Kasumi-1 (cell line): ENCODE measurements around the gene STYX.
"Not testable (repeated sequence)": the region's sequence is repeated elsewhere in the genome, so short reads cannot be mapped to it uniquely, and the experiment has no call there.

Experiments used
- DNase-seq, 2 experiments: peaks; one replicate each; lab custom pipeline; 2025; lab: John Stamatoyannopoulos, UW

Gene STYX

DNA sequence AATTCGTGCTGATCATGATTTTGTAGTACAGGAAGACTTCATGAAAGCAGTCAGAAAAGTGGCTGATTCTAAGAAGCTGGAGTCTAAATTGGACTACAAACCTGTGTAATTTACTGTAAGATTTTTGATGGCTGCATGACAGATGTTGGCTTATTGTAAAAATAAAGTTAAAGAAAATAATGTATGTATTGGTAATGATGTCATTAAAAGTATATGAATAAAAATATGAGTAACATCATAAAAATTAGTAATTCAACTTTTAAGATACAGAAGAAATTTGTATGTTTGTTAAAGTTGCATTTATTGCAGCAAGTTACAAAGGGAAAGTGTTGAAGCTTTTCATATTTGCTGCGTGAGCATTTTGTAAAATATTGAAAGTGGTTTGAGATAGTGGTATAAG, 2.5 kb upstream of the STYX start:
- not testable (repeated sequence) for DNase-seq

DNA sequence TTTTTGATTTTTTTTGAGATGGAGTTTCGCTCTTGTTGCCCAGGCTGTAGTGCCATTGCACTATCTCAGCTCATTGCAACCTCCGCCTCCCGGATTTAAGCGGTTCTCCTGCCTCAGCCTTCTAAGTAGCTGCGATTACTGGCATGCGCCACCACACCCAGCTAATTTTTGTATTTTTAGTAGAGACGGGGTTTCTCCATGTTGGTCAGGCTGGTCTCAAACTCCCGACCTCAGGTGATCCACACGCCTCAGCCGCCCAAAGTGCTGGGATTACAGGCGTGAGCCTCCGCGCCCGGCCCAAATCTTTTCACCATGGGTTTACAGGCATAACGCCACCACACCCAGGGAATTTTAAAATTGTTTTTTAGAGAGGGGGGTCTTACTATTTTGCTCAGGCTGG, 931 bp upstream of the STYX start:
- not testable (repeated sequence) for DNase-seq

DNA sequence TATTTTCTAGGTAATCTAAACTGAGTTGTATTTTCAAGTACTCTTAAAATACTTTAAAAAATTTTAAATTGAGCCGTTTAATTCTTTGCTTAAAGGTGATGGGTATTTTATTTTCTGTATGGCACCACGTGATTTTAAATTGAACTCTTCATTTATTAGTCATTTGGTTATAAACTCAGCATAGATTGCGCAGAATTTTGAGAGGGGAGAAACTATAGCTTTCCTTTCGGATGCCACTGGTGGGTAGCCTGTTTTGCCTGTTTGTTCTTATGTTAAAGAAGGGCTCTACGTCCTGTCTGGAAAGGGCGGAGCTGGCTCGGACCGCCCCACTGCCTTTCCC, 411 bp upstream of the STYX start:
- DNase-seq, result no peak

DNA sequence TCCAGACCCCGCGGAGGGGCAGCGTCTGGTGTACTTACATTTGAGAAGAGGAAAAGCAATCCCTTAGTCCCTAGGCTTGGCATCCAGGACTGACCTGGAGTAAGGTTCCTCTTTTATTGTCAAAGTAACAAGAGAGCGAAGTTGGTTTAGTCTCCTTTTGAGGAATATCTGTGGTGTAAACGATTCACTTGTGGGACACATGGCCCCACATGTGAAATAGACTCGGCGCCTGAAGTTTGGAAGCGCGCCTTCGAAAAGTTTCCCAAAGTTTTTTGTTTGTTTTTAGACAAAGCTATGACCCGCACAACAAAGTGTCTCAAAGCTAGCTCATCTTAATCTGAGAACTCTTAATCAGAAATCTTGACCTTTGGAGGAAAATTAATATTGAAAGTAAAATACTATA, 744 bp downstream of the STYX start:
- DNase-seq, result peak; percentile 62 to 63

DNA sequence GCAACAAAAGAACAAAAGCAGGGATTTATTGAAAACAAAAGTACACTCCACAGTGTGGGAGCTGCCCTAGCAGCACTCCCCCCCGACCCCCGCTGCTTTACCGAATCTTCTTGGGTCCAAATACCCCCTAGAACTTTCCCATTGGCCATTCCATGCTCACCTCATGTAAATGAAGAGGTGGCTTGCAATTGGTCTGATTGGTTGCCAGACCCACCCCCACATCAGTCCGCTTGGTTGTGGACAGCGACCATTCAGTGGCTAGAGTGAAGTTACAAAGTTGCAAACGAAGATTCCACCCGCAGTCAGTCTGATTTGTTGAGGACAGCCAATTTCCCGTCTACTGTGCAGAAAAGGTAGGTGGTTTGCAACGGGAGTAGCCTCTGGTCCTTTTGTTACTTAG, 3.9 kb downstream of the STYX start:
- DNase-seq, result no peak

DNA sequence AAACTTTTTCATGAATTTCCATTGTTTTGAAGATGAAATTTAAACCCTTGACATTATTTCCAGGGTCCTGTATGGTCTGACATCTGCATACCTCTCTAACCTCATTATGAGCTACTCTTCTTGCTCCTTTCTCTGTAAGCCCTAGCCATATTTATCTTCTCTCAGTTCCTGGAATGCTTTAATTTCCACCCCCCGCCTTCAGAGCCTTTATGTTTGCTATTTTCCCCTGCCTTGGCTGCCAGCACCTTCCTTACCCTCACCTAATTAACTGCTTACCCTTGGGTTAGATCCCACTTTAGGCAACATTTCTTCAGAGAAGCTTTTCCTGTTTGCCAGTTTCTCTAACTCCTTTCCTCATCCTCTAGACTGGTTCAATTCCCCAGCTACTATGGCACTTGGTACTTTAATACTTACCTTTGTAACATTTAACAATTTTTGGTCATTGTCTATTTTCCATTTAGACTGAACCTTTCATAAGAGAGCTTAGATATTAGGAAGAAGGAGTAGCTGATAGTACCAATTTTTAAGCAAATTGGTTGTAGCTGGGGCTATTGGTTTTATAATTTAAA, 6.0 kb downstream of the STYX start:
- no peak for DNase-seq

DNA sequence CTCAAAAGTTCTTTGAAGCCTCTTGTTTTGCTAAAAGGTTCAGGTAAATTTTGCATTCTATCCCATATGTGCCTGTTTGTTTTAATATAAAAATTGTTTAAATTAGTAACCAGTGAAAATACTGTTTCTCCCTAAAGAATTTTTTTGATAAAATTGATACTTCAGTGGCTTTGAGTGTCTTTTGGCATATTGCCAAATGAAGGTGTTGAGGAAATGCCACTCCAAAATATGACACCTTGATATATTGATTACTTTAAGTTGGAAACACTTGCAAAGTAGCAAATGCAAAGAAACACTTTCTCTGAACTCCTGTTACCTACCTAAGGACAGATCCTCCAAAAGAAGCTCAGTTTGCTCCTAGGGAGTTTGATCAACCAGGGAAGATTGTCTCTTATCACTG, 8.4 kb downstream of the STYX start:
- no peak for DNase-seq

DNA sequence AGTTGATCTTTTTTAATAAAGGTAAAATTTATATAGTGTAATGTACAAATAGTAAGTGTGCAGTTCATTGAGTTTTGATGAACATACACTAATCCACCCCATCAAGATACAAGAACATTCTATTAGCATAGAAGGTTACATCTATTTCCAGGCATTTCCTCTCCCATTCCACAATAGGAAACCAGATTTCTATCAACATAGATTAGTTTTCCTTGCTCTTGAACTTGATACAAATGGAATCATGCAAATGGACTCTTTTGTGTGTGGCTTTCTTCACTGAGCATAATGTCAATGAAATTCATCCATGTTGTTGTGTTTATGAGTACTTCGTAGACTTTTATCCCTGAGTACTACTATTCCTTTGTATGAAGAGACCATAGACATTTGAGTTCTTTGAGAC, 10.8 kb downstream of the STYX start:
- no peak for DNase-seq

DNA sequence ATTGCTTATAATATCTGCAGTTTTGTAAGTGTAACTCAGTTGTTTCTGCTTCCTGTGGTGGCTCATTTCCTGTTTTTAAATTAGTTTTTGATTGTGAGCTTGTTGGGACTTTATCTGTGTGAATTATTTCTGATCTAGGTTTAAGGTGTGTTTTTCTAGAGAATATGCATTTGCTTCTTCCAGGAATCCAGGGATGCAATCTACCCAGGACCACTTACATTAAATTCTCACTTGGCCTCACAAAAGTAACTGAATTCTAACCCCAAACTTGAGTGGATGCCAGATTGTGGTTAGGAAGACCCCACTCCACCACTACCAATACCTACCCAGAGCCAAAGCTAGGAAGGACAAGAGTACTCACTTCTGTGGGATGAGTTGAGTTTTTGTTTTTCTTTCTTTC, 11.9 kb downstream of the STYX start:
- DNase-seq, result no peak

DNA sequence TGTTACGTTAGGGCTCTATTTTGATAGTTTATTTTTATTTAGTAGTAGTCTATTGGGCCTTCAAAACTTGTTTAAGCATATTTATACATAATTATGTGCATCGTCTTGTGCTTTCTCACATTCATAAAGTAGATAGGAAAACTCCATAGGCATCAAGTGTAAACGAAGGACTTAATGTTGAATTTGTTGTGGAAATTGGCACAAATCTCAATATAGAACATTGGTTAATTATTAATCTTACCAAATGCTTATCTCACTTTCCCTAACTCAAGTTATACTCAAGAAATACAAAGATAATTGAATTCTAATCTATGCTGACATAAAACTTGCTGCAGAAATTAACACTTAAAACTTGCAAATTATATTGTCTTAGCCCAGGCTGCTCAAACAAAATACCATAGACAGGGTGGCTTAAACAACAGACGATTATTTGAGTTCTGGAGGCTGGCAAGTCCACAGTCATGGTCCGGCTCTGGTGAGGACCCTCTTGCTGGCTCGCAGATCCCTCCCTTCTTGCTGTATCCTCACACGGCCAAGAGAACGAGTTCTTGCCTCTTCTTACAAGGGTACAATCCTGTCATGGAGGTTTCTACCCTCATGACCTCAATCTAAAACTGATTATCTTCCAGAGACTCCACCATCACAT, 18.8 kb downstream of the STYX start:
- DNase-seq, result no peak

DNA sequence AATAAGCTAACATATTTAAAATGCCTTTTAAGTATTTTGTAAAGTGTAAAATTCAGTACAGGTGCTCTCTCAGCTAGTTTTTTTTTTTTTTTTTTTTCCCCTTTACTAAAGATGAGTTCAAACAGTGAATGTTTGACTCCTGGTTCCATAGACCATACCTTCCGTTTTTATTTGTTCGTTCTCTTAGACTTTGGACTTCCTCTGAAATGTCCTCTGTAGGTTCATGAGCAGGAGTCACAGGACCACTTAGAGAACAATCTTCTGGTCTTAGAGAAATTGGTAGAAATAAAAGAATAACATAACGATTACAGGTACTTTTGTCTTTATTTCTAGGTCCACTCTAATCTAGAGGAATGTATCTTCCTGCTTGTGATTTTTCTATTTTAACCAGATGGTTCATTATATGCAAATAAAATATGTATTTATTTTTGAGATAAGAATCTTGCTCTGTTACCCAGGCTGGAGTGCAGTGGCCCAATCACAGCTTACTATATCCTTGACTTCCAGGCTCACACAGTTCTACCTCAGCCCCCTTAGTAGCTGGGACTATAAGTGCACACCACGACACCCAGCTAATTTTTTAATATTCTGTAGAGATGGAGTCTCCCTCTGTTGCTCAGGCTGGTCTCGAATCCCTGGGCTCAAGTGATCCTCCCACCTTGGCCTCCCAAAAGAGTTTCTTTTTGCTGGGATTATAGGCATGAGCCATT, 25.8 kb downstream of the STYX start:
- no peak for DNase-seq

DNA sequence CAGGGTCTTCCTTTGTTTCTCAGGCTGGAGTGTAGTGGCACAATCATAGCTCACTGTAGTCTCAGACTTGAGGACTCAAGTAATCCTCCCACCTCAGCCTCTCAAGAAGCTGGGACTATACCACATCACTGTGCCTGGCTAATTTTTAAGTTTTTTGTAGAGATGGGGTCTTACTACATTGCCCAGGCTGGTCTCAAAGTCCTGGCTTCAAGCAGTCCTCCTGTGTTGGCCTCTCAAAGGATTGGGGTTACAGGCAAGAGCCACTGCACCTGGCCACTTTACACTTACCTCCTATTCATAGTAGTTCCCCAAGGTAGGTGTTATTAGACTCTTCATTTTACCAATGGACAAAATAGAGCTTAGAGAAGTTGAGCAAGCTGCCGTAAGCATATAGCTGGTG, 29.2 kb downstream of the STYX start:
- DNase-seq, result no peak

DNA sequence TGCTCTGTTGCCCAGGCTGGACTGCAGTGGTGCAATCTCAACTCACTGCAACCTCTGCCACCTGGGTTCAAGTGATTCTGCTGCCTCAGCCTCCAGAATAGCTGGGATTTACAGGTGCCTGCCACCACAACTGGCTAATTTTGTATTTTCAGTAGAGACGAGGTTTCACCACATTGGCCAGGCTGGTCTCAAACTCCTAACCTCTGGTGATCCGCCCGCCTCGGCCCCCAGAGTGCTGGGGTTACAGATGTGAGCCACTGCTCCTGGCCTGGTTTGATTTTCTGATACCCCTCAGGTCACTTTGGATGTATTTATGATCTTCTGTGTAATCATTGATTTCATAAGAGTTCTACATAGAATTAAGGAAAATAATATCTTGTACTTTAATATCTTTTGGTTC, 33.0 kb downstream of the STYX start:
- DNase-seq, result not testable (repeated sequence)

DNA sequence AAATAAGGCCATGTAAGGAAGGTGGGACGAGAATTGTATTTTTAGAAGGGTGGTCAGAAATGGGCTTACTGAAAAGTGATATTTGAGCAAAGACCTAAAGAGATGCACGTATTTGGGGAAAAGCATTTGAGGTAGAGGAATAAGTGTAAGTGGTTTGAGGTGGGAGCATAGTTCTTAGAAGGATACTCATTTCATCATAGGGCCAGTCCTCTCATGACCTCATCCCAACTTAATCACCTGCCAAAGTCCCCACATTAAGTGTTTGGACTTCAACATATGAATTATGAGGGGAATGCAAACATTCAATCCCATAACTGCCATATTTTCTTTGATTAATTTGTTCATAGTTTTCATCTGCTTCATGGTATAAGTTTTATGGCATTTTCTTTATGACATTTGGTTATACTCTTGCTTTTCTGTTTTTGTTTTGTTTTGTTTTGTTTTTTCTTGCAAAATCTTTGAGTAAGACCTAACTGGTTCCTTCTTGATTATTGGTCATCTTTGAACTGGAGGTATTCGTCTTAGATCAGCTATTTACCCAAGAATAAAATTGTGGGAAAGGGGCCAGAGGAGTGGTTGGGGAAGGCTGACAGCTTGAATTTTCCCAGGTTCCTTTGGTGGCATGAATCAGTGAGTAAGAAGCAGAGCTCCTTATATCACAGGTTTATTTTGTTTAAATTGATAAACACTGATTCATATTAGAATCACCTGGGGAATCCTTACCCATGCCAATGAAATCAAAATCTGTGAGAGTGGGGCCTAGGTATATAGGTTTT, 37.3 kb downstream of the STYX start:
- no peak for DNase-seq

DNA sequence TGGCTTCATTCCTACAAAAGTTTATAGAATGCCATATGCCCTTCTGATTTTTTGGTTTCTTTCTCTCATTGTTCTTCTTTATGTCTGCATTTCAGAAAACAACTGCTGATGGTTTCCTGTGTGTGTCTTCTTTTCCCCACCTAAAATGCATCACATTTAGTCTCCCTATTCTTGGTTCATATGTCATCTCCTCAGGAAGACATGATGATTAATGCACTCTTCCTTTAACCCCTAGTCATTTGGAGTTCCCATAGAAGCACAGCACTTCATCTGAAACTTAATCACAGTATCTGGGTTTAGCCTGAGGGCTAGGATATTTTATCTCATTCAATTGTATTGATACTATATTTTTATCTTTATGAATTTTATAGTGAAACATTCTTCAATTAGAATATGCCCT, 39.9 kb downstream of the STYX start:
- no peak for DNase-seq

DNA sequence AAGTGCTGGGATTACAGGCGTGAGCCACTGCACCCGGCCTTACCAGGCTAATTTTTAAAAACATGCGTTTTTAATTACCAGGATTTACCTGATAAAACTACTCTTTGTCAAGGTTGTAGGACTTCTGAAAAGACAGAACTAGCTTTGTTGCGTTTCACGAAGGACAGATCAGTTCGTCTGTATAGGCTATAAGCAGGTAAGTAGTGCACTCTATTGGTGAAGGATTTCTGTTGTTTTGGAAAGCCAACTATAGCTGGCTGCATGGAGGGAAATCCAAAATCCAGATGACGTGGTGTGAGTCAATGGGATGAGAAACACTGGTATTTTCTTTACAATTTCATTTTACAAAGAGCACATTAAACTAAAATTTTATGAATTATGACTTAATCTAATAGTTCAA, 46.9 kb downstream of the STYX start:
- no peak for DNase-seq

DNA sequence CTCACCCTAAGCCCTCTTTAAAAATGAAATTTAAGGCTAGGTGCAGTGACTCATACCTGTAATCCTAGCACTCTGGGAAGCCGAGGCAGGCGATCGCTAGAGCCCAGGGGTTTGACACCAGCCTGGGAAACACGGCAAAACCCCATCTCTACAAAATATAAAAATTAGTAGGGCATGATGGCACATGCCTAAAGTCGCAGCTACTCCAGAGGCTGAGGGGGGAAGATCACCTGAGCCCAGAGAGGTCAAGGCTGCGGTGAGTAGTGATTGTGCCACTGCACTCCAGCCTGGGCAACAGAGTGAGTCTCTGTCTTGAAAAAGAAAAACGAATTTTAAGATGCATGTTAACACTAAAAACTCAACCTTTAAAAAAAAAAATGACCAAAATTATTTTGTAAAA, 48.7 kb downstream of the STYX start:
- no peak for DNase-seq

DNA sequence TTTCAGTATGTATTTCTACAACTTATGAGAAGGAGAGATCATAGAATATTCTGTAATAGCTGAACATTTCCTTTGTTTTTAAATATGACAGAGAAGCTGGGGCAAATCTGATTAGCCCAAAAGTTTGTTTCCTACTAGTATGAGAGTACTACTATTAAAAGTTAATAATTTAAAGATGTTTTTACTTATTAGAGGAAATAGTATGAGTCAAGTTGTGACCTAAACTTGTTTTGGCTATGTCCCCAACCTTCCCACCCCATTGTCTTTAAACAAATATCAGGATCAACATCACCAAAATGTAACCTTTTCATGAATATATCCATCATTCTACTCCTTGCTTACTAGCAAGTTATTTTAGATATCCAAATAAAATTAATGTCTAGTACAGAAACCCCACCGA, 50.9 kb downstream of the STYX start:
- DNase-seq, result no peak

DNA sequence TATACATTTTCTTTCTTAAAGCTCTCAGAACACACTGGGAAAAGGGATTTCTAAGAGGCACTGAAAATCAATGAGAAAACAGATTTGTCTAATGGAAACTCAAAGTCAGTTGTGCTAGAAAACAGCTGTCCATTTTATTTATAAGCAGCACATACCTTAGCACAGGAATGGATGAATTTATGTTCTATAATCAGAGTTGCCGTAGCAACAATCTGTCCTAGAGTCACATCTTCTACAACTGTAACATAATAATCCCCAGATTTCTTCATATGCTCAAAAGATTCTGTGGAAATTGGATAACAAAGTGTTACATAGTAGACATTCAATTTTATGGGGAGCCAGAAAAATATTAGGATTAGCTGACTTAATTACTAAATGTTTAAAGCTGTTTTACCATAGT, 51.7 kb downstream of the STYX start:
- no peak for DNase-seq

DNA sequence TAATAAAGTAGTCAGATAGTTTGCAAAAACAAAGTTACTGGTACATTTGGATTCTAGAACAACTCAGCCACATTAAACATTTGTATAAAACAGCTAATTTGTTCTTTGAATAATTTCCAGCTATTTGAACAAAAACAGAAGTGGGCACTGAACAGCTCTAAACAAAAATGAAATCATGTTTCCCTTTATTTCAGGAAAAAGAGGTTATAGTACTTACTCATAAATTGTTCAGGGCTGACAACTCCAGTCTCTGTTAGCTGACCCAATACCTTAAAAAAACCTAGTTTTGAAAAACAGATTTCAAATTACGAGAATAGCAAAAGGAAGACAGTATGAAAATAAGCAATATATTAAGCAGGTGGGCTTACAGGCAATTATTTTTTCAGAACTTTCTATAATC, 53.2 kb downstream of the STYX start:
- no peak for DNase-seq

DNA sequence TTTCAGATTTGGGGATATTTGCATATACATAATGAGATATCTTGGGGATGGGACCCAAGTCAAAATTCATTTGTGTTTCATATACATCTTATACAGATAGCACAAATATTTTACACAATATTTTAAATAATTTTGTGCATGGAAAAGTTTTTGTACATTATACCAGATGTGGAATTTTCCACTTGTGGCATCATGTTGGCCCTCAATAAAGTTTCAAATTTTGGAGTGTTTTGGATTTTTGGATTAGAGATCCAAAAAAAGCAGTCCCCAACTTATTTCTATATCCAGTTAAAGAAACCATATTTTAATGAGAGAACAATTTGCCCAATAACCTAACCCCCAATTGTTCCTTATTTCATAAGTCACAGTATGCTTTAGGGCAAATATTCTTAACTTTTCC, 56.9 kb downstream of the STYX start:
- no peak for DNase-seq

DNA sequence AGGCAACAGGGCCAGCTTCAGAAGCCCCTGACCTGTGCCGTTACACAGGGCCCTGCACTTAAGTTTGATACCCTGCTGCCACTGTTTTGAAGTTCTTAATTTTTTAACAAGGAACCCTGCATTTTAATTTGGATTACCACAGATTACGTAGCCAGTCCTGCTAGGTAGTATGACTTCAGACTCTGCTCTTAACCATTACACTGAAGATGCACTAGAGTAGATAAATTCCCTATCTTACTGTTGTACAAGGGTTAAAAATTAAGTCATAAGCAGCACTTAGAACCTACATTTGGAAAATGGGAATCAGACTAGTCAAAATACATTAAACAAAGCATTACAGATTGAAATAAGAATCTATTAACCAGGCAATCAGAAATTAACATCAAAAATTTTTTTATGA, 59.2 kb downstream of the STYX start:
- DNase-seq, result no peak
